ENCODE results near the gene HOXD3.

HOXD3 gene

GRCh38 chr2:176177580-176178037, 20.5 kb downstream of the HOXD3 start:
- no peak for DNase-seq (ENCODE audit: low read depth)

DNA sequence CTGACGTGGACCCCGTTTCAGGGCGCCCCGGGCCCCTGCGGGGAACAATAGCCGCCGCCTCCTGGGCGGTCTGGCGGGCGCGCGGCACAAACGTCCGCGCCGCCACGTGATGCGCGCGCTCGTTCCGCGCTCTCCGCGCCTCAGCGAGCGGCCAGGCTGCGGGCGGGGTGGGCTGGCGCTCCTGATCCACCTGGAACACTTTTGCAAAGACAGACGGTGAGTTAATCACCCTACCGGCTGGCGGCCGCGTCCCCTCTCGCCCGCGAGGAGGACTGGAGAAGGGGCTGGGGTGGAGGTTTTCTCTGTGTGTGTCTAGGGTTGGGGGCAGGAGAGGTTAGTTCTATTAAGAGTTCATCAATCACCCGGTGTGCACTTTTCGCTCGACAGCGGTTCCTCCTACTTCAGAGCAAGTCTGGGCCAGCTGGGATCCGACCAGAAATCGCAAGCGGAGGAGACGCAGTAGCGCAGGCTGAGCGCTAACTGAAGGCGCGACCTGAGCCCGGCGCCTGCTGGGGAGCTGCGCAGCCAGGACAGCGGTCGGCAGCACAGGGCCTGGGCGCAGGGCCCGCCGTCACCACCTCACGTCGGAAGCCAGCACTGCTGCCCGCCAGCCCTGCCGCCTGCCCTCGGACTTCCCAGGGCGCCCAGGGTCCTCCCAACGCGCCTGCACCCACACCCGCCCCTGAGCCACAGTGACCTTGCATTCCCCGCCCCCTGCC, 21.1 kb downstream of the HOXD3 start:
- no peak for DNase-seq (ENCODE audit: low read depth)

DNA sequence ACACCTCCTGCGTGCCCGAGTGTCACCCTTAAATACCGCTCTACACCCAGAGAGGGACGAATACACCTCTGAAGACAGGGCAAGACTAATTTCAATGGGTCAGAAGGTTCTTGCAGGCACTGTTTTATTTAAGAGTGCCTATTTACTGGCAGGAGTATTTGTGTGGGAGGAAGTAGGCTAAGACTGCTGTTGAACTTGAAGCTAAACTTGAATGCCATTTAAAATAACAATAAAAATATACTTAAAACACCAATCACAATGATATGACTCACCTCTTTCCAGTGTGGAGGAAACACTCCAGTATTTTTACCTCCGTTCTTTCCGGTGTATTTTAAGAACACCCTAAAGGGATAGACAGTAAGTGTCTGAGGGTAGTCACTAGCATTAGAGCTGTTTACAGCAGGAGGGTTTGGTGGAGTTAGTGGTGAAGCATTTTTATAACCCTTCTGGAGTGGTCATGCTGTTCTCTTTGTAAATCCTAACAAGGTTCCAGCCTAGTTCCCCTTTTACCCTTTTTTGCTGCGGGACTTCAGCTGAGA, 21.7 kb downstream of the HOXD3 start:
- DNase-seq (ENCODE audit: low read depth), result no peak

- DNase-seq (ENCODE audit: low read depth), result no peak
Measured at GRCh38 chr2:176181551-176181950, 24.4 kb downstream of the HOXD3 start.

DNA sequence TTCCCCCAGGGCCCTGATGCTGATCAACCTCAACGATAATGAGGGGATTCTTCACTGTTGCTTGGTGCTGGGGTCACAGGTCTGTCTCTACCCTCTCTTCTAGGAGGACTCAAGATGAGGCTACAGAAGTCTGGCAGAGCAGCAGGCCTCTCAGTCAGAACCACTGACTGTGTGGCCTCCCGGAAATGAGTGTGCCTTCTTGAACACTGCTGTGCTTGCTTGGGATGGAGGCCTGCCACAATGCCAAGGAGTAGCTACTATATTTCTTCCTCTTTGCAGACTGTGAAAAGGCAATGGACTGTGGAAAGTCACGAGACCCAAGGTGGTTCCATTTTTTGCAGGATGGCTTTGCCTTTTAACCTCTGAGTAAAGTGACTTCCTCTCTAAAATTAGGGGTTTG, 25.6 kb downstream of the HOXD3 start:
- DNase-seq (ENCODE audit: low read depth), result no peak

DNA sequence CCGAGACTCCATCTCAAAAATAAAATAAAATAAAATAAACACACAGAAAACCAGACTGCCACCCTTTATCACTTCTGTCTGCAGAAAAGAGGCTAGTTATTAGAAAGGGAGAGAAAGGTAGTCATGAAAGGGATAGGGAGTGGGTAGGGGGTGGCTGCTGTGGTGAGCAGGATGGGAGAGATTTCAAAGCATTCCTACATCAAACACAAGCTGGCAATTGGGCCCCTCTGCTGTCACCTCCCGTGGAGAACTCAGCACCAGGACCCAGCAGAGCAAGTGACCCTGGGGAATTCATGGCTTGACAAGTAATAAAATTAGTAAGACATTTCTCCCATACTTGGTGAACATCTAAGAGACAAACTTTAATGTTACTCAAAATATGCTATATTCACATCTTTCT, 27.6 kb downstream of the HOXD3 start:
- no peak for DNase-seq (ENCODE audit: low read depth)

DNA sequence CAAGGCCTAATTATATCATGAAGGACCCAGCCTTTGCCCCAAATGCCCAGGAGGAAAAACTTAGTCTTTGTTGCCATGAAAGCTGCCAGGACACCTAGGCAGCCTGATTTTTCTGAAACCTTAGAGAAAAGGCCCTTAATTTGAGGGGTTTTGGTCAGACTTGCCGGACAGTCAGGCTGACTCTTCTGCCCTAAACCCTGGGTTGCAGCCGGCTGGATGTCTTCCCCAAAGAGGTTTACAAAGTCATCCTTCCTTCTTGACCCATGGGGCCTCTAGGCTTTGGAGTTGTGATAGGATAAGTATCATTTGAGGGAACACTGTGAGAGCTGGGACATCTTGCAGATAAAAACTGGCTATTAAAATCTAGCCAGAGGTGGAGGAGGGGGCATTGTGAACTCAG, 28.9 kb downstream of the HOXD3 start:
- no peak for DNase-seq (ENCODE audit: low read depth)

GRCh38 chr2:176187200-176187898, 30.2 kb downstream of the HOXD3 start:
- DNase-seq (ENCODE audit: low read depth), result no peak

DNA sequence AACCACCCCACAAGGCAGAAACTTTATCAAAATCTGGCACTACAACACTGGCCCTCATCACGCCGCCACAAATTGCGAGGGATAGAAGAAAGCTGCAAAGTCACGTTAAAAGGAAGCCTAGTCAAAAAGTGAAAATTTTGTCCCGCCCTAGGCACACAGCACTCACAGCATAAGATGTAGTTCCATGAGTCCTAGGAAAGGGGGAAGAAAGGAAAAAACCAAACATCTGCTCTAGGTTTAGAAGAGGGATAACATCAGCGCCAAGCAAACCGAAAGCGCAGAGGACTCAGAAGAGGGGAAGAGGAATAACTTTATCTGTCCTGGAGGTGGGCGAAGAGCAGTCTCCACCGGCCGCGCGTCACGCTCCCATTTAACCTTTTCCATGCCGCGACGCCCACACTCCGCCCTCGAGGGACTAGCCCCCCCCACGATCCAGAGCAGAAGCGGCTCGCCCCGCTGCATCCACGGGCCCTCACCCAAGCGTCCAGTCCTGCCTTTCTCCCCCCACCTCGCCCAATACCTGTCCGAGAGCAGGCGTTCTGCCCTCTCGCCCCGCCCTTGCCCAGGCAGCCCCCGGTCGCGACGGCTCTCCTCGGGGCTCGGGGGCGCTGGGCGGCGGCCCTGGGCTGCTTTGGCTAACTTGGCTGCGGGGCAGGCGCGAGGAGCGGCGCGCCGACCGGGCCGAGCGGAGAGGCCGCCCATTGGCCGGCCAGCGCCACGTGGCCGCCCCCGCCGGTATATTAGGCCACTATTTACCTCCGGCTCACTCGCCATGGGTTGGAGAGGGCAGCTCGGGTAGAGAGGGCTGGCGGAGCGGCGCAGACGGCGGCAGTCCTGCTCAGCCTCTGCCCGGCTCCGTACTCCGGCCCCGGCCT, 31.0 kb downstream of the HOXD3 start, which contains the start of gene HOXD1:
Gene HOXD1, plus strand, starts transcription at position 770 of the 875 bp plus-strand sequence. CDS start 134 bp downstream, outside the sequence.
- DNase-seq (ENCODE audit: low read depth), result no peak

GRCh38 chr2:176188774-176189680, 31.9 kb downstream of the HOXD3 start:
- no peak for DNase-seq (ENCODE audit: low read depth)

DNA sequence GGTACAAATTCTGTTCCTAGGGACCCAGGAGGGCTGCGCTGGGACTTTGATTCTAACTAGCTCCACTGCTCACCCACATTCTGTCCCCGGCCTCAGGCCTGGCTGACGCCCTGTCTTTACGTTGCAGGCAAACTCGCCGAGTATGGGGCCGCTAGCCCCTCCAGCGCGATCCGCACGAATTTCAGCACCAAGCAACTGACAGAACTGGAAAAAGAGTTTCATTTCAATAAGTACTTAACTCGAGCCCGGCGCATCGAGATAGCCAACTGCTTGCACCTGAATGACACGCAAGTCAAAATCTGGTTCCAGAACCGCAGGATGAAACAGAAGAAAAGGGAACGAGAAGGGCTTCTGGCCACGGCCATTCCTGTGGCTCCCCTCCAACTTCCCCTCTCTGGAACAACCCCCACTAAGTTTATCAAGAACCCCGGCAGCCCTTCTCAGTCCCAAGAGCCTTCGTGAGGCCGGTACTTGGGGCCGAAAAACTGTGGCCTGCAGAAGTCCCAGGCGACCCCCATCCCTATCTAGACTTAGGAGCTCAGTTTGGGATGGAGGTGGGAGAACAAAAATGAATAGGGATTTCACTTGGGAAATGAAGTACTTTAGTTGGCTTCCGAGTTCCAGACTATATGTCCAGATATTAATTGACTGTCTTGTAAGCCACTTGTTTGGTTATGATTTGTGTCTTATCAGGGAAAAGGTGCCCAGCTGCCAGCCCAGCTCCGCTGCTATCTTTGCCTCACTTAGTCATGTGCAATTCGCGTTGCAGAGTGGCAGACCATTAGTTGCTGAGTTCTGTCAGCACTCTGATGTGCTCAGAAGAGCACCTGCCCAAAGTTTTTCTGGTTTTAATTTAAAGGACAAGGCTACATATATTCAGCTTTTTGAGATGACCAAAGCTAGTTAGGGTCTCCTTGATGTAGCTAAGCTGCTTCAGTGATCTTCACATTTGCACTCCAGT, 32.9 kb downstream of the HOXD3 start:
- DNase-seq (ENCODE audit: low read depth), result no peak

GRCh38 chr2:176192351-176192750, 35.2 kb downstream of the HOXD3 start:
- no peak for DNase-seq (ENCODE audit: low read depth)

DNA sequence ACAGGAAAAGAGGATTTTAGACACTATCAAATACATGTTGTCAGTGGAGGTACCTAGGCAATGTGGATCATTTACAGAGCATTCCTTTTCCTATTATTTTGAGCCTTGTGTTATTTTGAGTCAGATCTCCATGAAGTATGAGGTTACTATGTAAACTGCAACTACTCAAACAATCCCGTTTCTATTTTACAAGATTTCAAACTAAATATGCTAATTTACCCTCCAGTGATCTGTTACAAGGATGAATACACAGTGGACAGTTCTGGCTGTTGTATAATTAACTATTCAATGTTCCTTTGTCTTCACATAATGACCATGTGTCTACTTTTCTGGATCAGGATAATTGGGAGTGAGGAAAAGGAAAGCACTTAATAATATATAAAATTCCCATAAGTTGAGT, 35.9 kb downstream of the HOXD3 start:
- no peak for DNase-seq (ENCODE audit: low read depth)

GRCh38 chr2:176199902-176200301, 42.8 kb downstream of the HOXD3 start:
- DNase-seq (ENCODE audit: low read depth), result no peak

DNA sequence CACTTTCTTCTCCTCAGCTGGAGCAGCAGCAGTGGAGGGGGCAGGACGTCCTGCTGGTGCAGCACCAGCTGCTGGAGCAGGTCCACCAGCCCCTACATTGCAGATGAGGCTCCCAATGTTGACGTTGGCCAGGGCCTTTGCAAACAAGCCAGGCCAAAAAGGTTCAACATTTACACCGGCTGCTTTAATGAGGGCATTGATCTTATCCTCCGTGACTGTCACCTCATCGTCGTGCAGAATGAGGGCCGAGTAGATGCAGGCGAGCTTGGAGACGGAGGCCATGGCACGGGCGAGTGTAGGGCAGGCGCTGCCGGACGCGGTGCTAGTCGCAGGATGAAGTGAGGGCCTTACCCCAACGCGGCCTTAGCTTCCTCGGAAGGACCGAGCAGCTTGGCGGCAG, 43.9 kb downstream of the HOXD3 start:
- no peak for DNase-seq (ENCODE audit: low read depth)

DNA sequence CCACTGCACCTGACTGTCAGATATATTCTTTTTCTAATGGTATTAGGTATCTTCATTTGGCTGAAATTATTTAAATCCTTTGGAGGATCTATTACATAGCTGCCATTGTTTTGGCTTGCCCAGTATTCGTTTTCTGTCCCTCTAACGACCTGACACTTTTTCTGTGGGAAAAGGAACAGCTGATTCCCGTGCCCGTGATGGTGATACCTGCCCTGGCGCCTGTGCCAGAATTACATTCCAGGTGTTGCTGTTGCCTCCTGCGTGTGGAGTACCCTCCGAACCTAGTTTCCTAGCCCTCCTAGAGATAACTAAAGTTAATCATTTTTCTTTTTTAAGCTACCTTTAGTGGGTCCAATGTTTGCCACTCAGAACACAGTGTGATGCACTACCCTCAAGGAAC, 45.4 kb downstream of the HOXD3 start:
- no peak for DNase-seq (ENCODE audit: low read depth)

DNA sequence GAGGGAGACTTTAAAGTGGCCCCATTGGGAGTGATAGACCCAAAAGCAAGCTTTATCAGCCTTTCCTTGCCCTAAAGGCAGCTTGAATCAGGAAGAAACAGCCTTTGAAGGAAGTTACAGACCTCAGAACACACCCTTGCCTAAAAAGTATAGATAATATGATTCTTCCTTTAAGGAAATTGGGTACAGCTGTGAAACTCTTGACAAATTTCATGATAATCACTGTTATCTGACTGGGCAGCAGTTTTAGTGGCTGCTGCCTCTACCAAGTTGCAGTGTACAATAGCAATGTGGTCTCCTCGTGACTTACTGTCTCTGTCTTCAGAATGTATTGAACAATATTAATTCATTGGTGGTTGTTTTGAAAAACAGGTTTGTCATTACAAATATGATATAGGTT, 48.0 kb downstream of the HOXD3 start:
- DNase-seq (ENCODE audit: low read depth), result no peak

- no peak for DNase-seq (ENCODE audit: low read depth)
Measured at GRCh38 chr2:176206136-176206535, 49.0 kb downstream of the HOXD3 start.

- DNase-seq (ENCODE audit: low read depth), result no peak
Measured at GRCh38 chr2:176206682-176207081, 49.6 kb downstream of the HOXD3 start.

DNA sequence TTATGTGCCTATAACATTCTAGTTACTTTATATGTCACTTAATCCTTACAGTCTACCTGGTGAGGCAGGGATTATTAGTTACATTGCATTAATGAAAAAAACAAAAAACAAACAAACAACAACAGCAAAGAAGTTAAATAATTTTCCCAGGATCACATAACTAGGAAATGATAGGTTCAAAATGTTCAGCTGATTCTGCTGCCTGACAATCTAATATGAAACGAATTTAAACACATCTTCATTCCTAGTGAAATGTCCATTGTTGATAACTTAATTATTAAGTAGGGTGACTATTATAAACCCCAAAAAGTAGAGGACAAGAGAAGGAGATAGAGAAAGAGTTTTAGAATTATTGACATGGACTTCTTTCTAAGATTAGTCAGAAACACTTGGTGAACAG, 54.0 kb downstream of the HOXD3 start:
- no peak for DNase-seq (ENCODE audit: low read depth)
